HG02571 (cell line): ENCODE results near the gene PCCA.
"Not testable (repeated sequence)": the region's sequence is repeated elsewhere in the genome, so short reads cannot be mapped to it uniquely, and the experiment has no call there.

ENCODE experiments used
- ATAC-seq: cut with Tn5 transposase; IDR thresholded peaks from one replicate; pipeline ENCODE4 v1.9.1; 2021; ENCODE audit warnings: mild to moderate bottlenecking, moderate library complexity; ENCODE audit not compliant: unreplicated experiment

PCCA gene, protein sequence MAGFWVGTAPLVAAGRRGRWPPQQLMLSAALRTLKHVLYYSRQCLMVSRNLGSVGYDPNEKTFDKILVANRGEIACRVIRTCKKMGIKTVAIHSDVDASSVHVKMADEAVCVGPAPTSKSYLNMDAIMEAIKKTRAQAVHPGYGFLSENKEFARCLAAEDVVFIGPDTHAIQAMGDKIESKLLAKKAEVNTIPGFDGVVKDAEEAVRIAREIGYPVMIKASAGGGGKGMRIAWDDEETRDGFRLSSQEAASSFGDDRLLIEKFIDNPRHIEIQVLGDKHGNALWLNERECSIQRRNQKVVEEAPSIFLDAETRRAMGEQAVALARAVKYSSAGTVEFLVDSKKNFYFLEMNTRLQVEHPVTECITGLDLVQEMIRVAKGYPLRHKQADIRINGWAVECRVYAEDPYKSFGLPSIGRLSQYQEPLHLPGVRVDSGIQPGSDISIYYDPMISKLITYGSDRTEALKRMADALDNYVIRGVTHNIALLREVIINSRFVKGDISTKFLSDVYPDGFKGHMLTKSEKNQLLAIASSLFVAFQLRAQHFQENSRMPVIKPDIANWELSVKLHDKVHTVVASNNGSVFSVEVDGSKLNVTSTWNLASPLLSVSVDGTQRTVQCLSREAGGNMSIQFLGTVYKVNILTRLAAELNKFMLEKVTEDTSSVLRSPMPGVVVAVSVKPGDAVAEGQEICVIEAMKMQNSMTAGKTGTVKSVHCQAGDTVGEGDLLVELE

GRCh38 chr13:100088644-100089464, at the start of gene PCCA:
TSS of gene PCCA (plus strand) at chr13:100089093. CDS start at chr13:100089121, 28 bp downstream.
- ATAC-seq: peak; percentile 96

DNA sequence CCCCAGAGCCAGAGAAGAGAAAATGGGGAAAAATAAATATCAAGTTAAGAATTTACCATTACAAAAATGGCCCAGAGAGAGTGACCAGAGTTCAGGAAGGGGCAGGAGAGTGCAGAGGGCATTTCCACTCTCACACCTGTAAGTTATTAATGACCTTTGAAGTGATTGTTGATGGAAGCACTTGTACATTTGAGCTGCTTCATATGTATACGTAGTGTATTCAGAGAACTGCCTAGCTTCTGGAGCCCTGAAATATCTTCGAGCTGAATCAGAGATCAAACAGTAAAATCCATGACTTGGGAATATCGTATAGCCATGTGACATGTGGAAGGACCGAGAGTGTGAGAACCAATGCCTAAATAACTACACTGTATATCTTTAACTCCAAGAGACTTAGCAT, 49.2 kb upstream of the PCCA start:
- ATAC-seq: no peak

DNA sequence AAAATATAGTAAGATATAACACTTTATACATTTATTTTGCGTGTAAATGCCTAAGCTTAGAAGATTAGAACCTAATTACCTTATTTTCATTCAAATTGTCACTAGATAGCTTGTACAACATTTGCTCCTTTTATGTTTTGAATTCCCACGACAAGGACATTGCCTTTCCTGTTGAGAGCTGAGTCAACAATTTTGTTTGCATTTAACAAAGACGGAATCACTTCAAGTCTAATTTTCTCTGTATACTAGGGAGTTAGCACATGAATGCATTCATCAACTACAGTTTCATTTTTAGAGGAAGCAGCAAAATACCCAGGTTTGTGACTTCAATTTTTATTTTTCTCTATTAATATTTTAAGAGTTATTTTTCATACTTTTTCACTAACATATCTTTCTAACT, 48.7 kb upstream of the PCCA start:
- no peak for ATAC-seq

DNA sequence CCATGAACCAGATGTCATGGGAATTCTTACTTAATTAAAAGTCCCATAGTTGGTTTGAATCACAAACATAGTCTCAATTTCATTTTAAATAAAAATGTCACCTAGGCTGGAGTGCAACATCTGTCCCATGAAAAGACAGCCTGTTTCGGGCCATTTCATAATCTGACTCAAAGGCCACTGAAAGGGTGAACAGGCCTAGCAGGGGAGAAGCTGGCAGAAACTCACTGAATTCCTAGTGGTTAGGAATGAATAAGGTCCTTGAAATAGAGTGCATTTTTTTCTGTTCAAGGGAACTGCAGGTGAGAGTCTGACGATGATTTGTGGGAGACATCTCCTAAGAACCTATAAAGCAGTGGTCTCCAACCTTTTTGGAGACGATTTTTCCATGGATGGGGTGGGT, 44.0 kb upstream of the PCCA start:
- no peak for ATAC-seq

DNA sequence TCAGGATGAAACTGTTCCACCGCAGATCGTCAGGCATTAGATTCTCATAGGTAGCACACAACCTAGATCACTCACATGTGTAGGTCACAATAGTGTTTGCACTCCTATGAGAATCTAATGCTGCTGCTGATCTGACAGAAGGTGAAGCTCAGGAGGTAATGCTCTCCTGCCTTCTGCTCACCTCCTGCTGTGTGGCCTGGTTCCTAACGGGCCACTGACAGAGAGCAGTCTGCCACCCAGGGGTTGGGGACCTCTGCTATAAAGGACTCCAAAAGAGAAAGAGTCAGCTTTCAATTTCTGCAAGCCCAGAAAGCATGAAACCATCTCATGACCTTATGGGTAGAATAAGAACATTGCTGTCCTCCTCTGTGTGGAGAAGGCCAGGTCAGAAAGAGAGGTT, 43.5 kb upstream of the PCCA start:
- ATAC-seq: no peak

- ATAC-seq: no peak
Observed at GRCh38 chr13:100051070-100051469, 37.8 kb upstream of the PCCA start.

DNA sequence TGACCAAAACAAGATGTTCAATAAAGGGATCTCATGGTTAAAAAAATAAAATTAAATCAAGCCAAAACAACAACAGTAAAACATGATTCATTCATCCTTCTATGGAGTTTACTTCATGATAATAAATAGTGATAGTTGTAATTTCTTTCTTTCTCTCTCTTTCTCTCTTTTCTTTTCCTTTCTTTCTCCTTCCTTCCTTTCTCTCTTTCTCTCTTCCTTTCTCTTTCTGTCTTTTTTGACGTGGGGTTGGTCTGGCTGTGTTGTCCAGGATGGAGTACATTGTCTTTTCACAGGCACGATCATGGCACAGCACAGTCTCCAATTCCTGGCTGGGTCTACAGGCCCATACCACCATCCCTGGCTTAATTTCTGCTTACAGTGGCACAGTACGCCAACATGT, 29.1 kb upstream of the PCCA start:
- no peak for ATAC-seq

GRCh38 chr13:100063333-100063732, 25.6 kb upstream of the PCCA start:
- ATAC-seq: no peak

GRCh38 chr13:100063906-100064305, 25.0 kb upstream of the PCCA start:
- no peak for ATAC-seq

- ATAC-seq: no peak
Observed at GRCh38 chr13:100068133-100068931, 20.6 kb upstream of the PCCA start.

DNA sequence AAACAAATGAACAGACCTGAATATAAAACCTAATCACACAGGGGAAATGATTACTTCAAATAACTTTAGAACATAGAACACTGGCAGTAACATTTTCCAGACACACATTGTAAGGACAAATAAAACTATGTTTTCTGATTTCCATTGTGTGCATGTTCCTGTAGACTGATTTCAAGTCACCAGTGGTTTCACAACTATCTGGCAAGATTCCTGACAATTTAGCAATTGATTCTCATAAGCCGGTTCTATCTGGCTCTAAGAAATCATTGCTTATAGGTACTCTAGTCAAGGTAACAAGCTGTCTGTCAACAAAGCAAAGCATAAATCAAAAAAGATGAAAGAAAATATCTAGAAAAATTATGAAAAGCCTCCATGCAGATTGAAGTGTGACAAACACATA, 19.6 kb upstream of the PCCA start:
- ATAC-seq: no peak

- ATAC-seq: no peak
Observed at GRCh38 chr13:100075700-100076587, 12.9 kb upstream of the PCCA start.

DNA sequence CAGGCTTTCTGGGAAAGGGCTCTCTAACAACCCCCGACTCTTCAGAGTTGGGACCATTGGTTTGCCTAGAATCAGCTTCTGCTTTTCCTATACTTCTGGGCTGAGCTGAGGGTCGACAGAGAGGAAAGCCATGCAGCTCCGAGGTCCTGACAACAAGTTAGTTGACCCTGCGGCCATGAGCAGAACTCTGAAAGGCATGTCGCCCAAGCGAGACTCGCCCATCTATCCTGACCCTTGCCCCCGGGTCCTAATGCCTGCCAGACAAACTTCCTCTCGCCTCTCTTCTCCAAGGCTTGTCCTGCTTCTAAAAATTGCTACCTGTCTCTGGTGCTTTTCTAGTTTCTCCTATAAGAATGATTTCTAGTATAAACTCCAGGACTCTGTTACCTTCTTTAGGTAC, 9.9 kb upstream of the PCCA start:
- not testable (repeated sequence) for ATAC-seq

DNA sequence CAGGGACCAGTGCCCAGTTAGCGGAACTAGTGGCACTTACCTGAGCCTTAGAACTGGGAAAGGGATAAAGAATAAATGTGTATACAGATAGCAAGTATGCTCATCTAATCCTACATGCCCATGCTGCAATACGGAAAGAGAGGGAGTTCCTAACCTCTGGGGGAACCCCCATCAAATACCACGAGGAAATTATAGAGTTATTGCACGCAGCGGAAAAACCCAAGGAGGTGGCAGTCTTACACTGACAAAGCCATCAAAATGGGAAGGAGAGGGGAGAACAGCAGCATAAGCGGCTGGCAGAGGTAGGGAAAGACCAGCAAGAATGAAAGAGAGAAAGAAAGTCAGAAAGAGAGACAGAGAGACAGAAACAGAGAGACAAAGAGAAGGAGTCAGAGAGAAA, 5.5 kb upstream of the PCCA start:
- ATAC-seq: not testable (repeated sequence)

DNA sequence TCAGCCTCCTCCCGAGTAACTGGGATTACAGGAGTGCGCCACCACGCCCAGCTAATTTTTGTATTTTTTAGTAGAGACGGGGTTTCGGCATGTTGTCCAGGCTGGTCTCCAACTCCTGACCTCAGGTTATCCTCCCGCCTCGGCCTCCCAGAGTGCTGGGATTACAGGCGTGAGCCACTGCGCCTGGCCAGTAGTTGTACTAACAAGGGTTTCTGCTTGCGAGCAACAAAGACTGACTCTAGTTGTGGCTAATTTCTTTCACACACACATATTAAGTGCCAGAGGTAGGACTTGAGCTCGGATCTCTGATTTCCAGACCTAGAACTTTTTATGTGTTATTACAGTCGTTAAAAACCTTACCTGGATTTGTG, 635 bp upstream of the PCCA start:
- no peak for ATAC-seq

- ATAC-seq: peak; percentile 28
Observed at GRCh38 chr13:100089465-100090032, 656 bp downstream of the PCCA start.

DNA sequence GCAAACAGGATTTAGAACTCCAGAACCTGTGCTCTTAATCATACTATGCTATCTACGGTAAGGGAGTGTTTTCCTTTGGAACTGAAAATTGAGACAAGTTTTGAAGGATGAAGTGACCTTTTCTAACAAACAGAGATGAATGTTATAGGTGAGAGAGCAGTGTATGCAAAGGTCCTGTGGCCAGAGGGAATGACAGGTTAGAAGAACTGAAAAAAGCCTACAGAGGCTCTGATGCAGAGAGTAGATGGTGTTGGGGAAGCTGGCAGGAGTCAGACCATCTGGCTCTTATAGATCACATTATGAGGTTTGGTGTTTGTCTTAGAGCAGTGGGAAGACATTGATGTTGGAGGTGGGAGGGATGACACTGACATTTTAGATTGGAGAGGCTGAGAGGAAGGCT, 2.0 kb downstream of the PCCA start:
- ATAC-seq: no peak

DNA sequence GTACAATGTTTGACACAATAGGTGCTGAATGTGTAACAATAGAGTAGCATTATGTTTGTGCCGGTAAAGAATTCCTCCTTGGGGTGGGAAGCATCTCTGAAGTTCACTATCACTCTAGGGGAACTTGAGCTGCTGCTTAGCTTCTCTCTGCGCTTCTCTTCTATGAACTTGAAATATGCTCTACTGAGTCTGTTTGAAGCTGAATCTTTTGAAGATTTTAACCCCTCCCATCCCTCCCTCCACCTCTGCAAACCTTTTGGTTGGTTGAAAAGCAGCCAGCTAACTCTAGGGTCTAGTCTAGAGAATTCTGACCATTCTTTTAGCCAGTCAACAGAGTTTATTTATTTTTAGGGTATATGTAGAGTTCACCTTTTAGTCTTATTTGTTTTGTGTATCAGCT, 2.5 kb downstream of the PCCA start:
- no peak for ATAC-seq

DNA sequence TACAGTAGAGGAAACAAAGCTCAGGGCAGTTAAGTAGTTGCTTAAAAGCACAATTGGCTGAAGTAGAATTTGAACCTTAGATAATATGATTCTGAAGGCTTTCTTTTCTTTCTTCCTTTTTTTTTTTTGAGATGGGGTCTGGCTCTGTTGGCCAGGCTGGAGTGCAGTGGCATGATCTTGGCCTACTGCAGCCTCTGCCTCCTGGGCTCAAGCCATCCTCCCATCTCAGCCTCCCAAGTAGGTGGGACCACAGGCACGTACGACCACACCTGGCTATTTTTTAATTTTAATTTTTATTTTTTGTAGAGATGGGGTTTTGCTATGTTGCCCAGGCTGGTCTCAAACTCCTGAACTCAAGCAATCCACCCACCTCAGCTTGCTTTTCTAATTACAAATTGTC, 3.4 kb downstream of the PCCA start:
- not testable (repeated sequence) for ATAC-seq
